Common myeloid progenitor, CD34-positive (primary cell): ENCODE data around the gene ZNF691.
"Not testable (repeated sequence)": the region's sequence is repeated elsewhere in the genome, so short reads cannot be mapped to it uniquely, and the experiment has no call there.

ENCODE experiments used
- CTCF ChIA-PET: fragments of 350-600 bp; sonication (Branson Sonifier 250); formaldehyde crosslinking; loops from one replicate; lab custom pipeline; 2021; ENCODE audit warnings: antibody characterized with exemption; lab: Charles Lee
- POLR2A ChIA-PET: fragments of 350-600 bp; sonication (Branson Sonifier 250); formaldehyde crosslinking; loops from one replicate; lab custom pipeline; 2021; ENCODE audit warnings: antibody characterized with exemption; lab: Charles Lee
- DNase-seq, 3 donors: peaks; one replicate each; pipeline versions ENCODE4 v3.0.0 to v3.0.0-alpha.2; 2013
- H3K27ac ChIP-seq, 2 experiments: 1 replicate in 1 of 2; 2 replicates in 1 of 2; pipeline ENCODE4 v1.7.0; 2013; ENCODE audit warnings: inconsistent platforms in 2 of 2, low read length in 2 of 2, mild to moderate bottlenecking in 2 of 2, low read depth in 1 of 2, moderate library complexity in 1 of 2; ENCODE audit not compliant: severe bottlenecking in 2 of 2, insufficient read depth in 1 of 2, poor library complexity in 1 of 2
- H3K27me3 ChIP-seq, 5 experiments: replicated peaks in 2 of 5; 1 replicate in 3 of 5; 2 replicates in 2 of 5; pipeline versions ENCODE4 v1.6.1 to v1.7.0; 2013; ENCODE audit warnings: low read length in 4 of 5, mild to moderate bottlenecking in 2 of 5, moderate library complexity in 2 of 5, inconsistent platforms in 1 of 5; ENCODE audit not compliant: insufficient read depth in 5 of 5, control insufficient read depth in 4 of 5
- H3K36me3 ChIP-seq, 4 experiments: 1 replicate in 2 of 4; 2 replicates in 2 of 4; pipeline versions ENCODE4 v1.6.1 to v1.7.0; 2013; ENCODE audit warnings: low read length in 3 of 4, control low read depth in 1 of 4, mild to moderate bottlenecking in 1 of 4; ENCODE audit not compliant: control insufficient read depth in 4 of 4, insufficient read depth in 4 of 4
- H3K4me1 ChIP-seq, 4 experiments: 1 replicate in 3 of 4; 2 replicates in 1 of 4; pipeline versions ENCODE4 v1.6.1 to v1.7.1; 2013; ENCODE audit warnings: low read length in 3 of 4, mild to moderate bottlenecking in 3 of 4, control low read depth in 1 of 4, inconsistent platforms in 1 of 4, moderate library complexity in 1 of 4; ENCODE audit not compliant: control insufficient read depth in 4 of 4, insufficient read depth in 4 of 4; ENCODE audit errors: control extremely low read depth in 1 of 4
- H3K4me3 ChIP-seq, 7 experiments: 1 replicate in 4 of 7; 2 replicates in 3 of 7; pipeline versions ENCODE4 v1.5.1 to v1.7.0; 2013; ENCODE audit warnings: mild to moderate bottlenecking in 7 of 7, low read length in 6 of 7, moderate library complexity in 6 of 7, inconsistent platforms in 2 of 7, low read depth in 2 of 7, control low read depth in 1 of 7; ENCODE audit not compliant: insufficient read depth in 4 of 7, control insufficient read depth in 1 of 7; ENCODE audit errors: extremely low read depth in 1 of 7
- H3K9me3 ChIP-seq, 5 experiments: 1 replicate in 4 of 5; 2 replicates in 1 of 5; pipeline versions ENCODE4 v1.6.1 to v1.7.1; 2013; ENCODE audit warnings: low read length in 4 of 5, mild to moderate bottlenecking in 2 of 5, inconsistent platforms in 1 of 5, low read depth in 1 of 5, moderate library complexity in 1 of 5; ENCODE audit not compliant: control insufficient read depth in 4 of 5, insufficient read depth in 2 of 5; ENCODE audit errors: control extremely low read depth in 1 of 5
- WGBS: methylation state at CpG from one replicate; pipeline ENCODE4 v1.1.5; 2013; ENCODE audit not compliant: insufficient coverage; 5-methylcytosine and 5-hydroxymethylcytosine counted together

Gene ZNF691

GRCh38 chr1:42899960-42900359 lies 53.5 kb downstream of the ZNF691 start:
- H3K27ac ChIP-seq, DNase-seq, H3K36me3 ChIP-seq, H3K4me3 ChIP-seq, POLR2A ChIA-PET, H3K4me1 ChIP-seq, H3K27me3 ChIP-seq, H3K9me3 ChIP-seq: not testable (repeated sequence)
- CTCF ChIA-PET = interaction anchor here (0.8 to 1.2 kb wide), 3 partner anchors 13 to 122 kb away, joined by 3 to 6 read pairs (median 4); no protein-coding TSS in a partner anchor
- WGBS = 100% methylated on average over 1 of the region's 4 CpGs
